K562 (cell line): ENCODE results near the gene HAUS3. TPM values are rescaled to one million over a fixed set of nuclear protein-coding genes. Genes with fewer than 3 reads are reported as not detected.

Experiments used
- ATF3 ChIP-seq, 2 experiments: fragments of 450-650 bp in 1 of 2; sonication (generic) in 1 of 2; formaldehyde crosslinking in 1 of 2; IDR thresholded peaks in 1 of 2; conservative IDR thresholded peaks in 1 of 2; 2 replicates each; pipeline versions ENCODE4 v1.6.1 to v1.8.1; 2016 to 2023; ENCODE audit warnings: mild to moderate bottlenecking in 2 of 2, moderate library complexity in 2 of 2, inconsistent platforms in 1 of 2, missing genetic modification reagents in 1 of 2
- BCOR ChIP-seq: fragments of 450-650 bp; IDR thresholded peaks from 2 replicates; pipeline ENCODE4 v1.6.1; 2016
- BRD4 ChIP-seq: fragments of 200-600 bp; sonication (generic); IDR thresholded peaks from 2 replicates; pipeline ENCODE4 v1.6.1; 2017; ENCODE audit warnings: inconsistent platforms
- CCAR2 ChIP-seq: fragments of 200-400 bp; formaldehyde crosslinking; IDR thresholded peaks from 2 replicates; pipeline ENCODE4 v1.6.1; 2017; ENCODE audit warnings: mild to moderate bottlenecking, low read depth, low read length
- ELK1 ChIP-seq: sonication (generic); formaldehyde crosslinking; IDR thresholded peaks from 2 replicates; pipeline ENCODE4 v1.8.1; 2022; ENCODE audit warnings: missing genetic modification reagents
- FOXP4 ChIP-seq: sonication (generic); formaldehyde crosslinking; IDR thresholded peaks from 2 replicates; pipeline ENCODE4 v1.8.0; 2022; ENCODE audit warnings: mild to moderate bottlenecking, missing genetic modification reagents, borderline replicate concordance
- HES1 ChIP-seq: fragments of 450-650 bp; IDR thresholded peaks from 2 replicates; pipeline ENCODE4 v1.6.1; 2016; ENCODE audit warnings: low read depth, mild to moderate bottlenecking, moderate library complexity
- HINFP ChIP-seq: fragments of 450-650 bp; conservative IDR thresholded peaks from 2 replicates; pipeline ENCODE4 v1.6.1; 2016; ENCODE audit warnings: missing genetic modification characterization, low read depth, mild to moderate bottlenecking, control low read depth, missing compliant biosample characterization
- KAT7 ChIP-seq: sonication (generic); formaldehyde crosslinking; IDR thresholded peaks from 2 replicates; pipeline ENCODE4 v1.8.0; 2022; ENCODE audit warnings: missing genetic modification reagents, mild to moderate bottlenecking, borderline replicate concordance
- KDM1A ChIP-seq, 2 experiments: fragments of 450-650 bp; IDR thresholded peaks; 2 replicates each; pipeline ENCODE4 v1.6.1; 2016; ENCODE audit warnings: mild to moderate bottlenecking in 2 of 2
- KDM2B ChIP-seq: fragments of 250-450 bp; sonication (Bioruptor Pico); IDR thresholded peaks from 2 replicates; pipeline ENCODE4 v1.8.0; 2021; ENCODE audit warnings: mild to moderate bottlenecking, moderate library complexity
- LCOR ChIP-seq: sonication (generic); formaldehyde crosslinking; IDR thresholded peaks from 2 replicates; pipeline ENCODE4 v1.8.0; 2022; ENCODE audit warnings: mild to moderate bottlenecking, missing genetic modification reagents
- MAX ChIP-seq: sonication (generic); formaldehyde crosslinking; IDR thresholded peaks from 2 replicates; pipeline ENCODE4 v1.9.0; 2022; ENCODE audit warnings: mild to moderate bottlenecking, missing genetic modification reagents
- MTA2 ChIP-seq: fragments of 450-650 bp; IDR thresholded peaks from 2 replicates; pipeline ENCODE4 v1.6.1; 2016; ENCODE audit warnings: low read depth
- PHF8 ChIP-seq: fragments of 200-600 bp; sonication (generic); IDR thresholded peaks from 2 replicates; pipeline ENCODE4 v1.6.1; 2012; ENCODE audit warnings: mixed run types, mild to moderate bottlenecking, inconsistent platforms, low read length, moderate library complexity, borderline replicate concordance
- PTTG1 ChIP-seq: fragments of 450-650 bp; IDR thresholded peaks from 2 replicates; pipeline ENCODE4 v1.6.1; 2016; ENCODE audit warnings: low read depth, mild to moderate bottlenecking, missing genetic modification characterization, missing compliant biosample characterization
- SAP30 ChIP-seq: fragments of 200-600 bp; sonication (generic); IDR thresholded peaks from 2 replicates; pipeline ENCODE4 v1.6.1; 2012; ENCODE audit warnings: borderline replicate concordance, low read depth, mild to moderate bottlenecking, moderate library complexity, low read length, control low read depth, inconsistent platforms; ENCODE audit not compliant: insufficient read depth, poor library complexity, severe bottlenecking
- SMAD4 ChIP-seq: fragments of 250-450 bp; sonication (Bioruptor Pico); conservative IDR thresholded peaks from 2 replicates; pipeline ENCODE4 v1.8.0; 2021; ENCODE audit warnings: inconsistent platforms, mild to moderate bottlenecking, moderate library complexity
- TCF7 ChIP-seq: sonication (generic); IDR thresholded peaks from 2 replicates; pipeline ENCODE4 v1.6.1; 2016; ENCODE audit warnings: antibody characterized with exemption, borderline replicate concordance
- TSC22D4 ChIP-seq: fragments of 450-650 bp; IDR thresholded peaks from 2 replicates; pipeline ENCODE4 v1.6.1; 2016; ENCODE audit warnings: missing genetic modification characterization, missing biosample characterization, control low read depth
- ZNF146 ChIP-seq: IDR thresholded peaks from one replicate; pipeline ENCODE4 v1.6.1; 2018; ENCODE audit warnings: missing compliant biosample characterization; ENCODE audit not compliant: unreplicated experiment
- ZSCAN32 ChIP-seq: fragments of 450-650 bp; formaldehyde crosslinking; IDR thresholded peaks from 2 replicates; pipeline ENCODE4 v1.4.0; 2020; ENCODE audit warnings: mild to moderate bottlenecking, moderate library complexity
- polyA plus RNA-seq, 8 experiments: library from polyadenylated mRNA; depleted of rRNA in 4 of 8; stranded (reverse) in 5 of 8; unstranded in 3 of 8; fragments of >200 nt; fragmentation: Nextera tagmentation in 2 of 8; fragmentation: Illumina TruSeq in 1 of 8; extraction: Ambion mirVana in 2 of 8; extraction: Trizol in 1 of 8; gene quantifications; 2 replicates each; pipeline versions ENCODE4 v1.2.1 to v1.2.3, GENCODE V29; 2011 to 2014; ENCODE audit warnings: inconsistent platforms in 1 of 8, missing spikeins in 1 of 8
- total RNA-seq, 7 experiments: library from RNA; depleted of rRNA in 6 of 7; stranded (reverse); fragments of >200 nt in 6 of 7; fragmentation: Illumina TruSeq in 2 of 7; extraction: Trizol in 2 of 7; gene quantifications; 2 replicates each; pipeline versions ENCODE4 v1.2.1 to v1.2.3, GENCODE V29; 2011 to 2021; ENCODE audit warnings: low replicate concordance in 1 of 7

Gene HAUS3
- total and polyA plus RNA-seq, 9 of the 15 experiments (the other 6 are each of a cell fraction or from before 2014, with no cell fraction given), result 8.9 to 25.7 (median 21.5) TPM

GRCh38 chr4:2267320-2267811 lies 25.4 kb upstream of the HAUS3 start (continued):
- TF ChIP-seq CCAR2 (no peak), PTTG1 (tag) (no peak), HINFP (tag) (no peak), TSC22D4 (tag) (no peak), TCF7 (no peak), KAT7 (CRISPR knock-in tag) (no peak), ZNF146 (CRISPR knock-in tag) (no peak), FOXP4 (no peak), LCOR (CRISPR knock-in tag) (no peak), BCOR (no peak), KDM2B (CRISPR knock-in tag) (no peak), MAX (peak; percentile 39), MTA2 (peak; percentile 41; the same call in 1 of the 2 replicates), SAP30 (no peak), ELK1 (CRISPR knock-in tag) (no peak), HES1 (no peak), KDM1A (IDR thresholded peaks at IDR 0.05) (no peak), SMAD4 (CRISPR knock-in tag) (0 out of 2 replicates have a peak, but pooled peaks have one; percentile 40), ATF3 (IDR thresholded peaks at IDR 0.05) (no peak), ATF3 (CRISPR knock-in tag; conservative IDR thresholded peaks at IDR 0.05) (no peak), PHF8 (no peak; the same call in 1 of the 2 replicates), BRD4 (no peak), ZSCAN32 (CRISPR knock-in tag) (no peak)
